Epithelial cell of prostate (primary cell): ENCODE results near the gene ARHGAP24.

Experiments
- DNase-seq: peaks from one replicate; pipeline ENCODE4 v3.0.0-alpha.2; 2011; ENCODE audit warnings: low read depth, low spot score
- H3K27ac ChIP-seq: fragments of 450-650 bp; 2 replicates; pipeline ENCODE4 v1.5.1; 2017; ENCODE audit warnings: mild to moderate bottlenecking

The ARHGAP24 gene

DNA sequence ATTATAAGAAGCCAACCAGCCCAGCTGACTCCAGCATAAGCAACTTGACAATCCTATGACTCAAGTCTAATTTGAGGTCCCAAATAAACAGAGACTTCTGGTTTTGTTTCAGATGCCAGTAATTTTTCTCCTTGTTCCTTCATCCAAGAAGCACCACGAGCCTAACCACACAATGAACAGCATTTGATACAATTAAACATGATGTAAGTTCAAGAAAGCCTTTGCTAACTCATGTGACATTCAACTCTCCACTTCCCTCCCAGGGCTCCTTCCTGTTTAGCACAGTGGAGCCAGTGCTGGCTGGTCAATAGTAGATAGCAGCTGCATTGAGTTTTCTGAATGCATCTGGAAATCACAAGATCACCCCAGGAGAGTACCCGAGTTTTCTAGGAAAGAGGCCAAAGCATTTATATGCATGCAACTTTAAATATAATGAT lies 206.3 kb downstream of the ARHGAP24 start:
- DNase-seq: peak; percentile 31
- peak overlapping the region; percentile 84 for H3K27ac ChIP-seq

- no peak for DNase-seq
- peak overlapping the region; percentile 84 for H3K27ac ChIP-seq
Measured at GRCh38 chr4:85681921-85682320, 207.0 kb downstream of the ARHGAP24 start.

- H3K27ac ChIP-seq: no peak overlapping the region
- DNase-seq: no peak
Measured at GRCh38 chr4:85682391-85682790, 207.4 kb downstream of the ARHGAP24 start.

GRCh38 chr4:85684676-85685075 lies 209.7 kb downstream of the ARHGAP24 start:
- H3K27ac ChIP-seq: no peak overlapping the region
- no peak for DNase-seq

GRCh38 chr4:85686398-85686797 lies 211.4 kb downstream of the ARHGAP24 start:
- no peak overlapping the region for H3K27ac ChIP-seq
- DNase-seq: no peak

- no peak for DNase-seq
- H3K27ac ChIP-seq: no peak overlapping the region
Measured at GRCh38 chr4:85688055-85688740, 213.2 kb downstream of the ARHGAP24 start.

GRCh38 chr4:85696661-85697060 lies 221.7 kb downstream of the ARHGAP24 start:
- DNase-seq: no peak
- no peak overlapping the region for H3K27ac ChIP-seq

GRCh38 chr4:85697854-85698253 lies 222.9 kb downstream of the ARHGAP24 start:
- DNase-seq: no peak
- no peak overlapping the region for H3K27ac ChIP-seq

DNA sequence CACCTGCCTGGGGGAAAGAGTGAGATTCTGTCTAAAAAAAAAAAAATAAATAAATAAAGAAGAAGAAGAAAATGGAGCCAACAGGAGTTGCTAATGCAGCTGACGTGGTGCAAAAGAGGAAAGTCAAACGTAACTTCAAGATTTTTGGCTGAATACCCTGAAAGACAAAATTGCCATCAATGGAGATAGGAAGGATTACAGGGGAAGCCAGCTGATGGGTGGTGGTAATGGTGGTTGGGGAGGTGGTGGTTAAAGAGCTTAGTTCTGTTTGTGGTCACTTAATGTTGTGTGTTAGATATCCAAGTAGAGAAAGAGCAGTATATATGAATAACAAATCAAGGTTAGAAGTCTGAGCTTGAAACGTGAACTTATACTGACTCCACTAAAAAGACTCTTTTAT lies 225.4 kb downstream of the ARHGAP24 start:
- DNase-seq: no peak
- no peak overlapping the region for H3K27ac ChIP-seq

DNA sequence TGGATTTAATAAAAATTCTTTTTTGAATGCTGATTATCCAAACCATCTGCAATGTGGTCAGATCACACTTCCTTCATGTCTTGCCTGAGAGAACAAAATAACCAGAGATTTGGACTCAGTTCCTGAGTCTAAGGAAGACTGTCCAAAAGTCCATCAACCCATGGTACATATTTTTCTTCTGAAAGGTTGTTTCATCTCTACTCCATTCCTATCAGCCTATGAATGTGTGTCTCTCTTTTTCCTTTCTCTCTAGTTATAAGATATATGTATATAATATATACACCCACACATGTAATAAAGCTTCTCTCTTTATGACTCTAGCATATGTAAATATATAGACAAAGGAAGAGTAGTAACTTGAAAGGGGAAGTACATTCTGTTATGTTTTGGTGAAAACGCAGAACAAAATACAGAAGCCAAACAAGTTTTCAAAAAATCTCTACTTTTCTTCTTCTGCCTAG lies 226.9 kb downstream of the ARHGAP24 start:
- H3K27ac ChIP-seq: no peak overlapping the region
- no peak for DNase-seq

DNA sequence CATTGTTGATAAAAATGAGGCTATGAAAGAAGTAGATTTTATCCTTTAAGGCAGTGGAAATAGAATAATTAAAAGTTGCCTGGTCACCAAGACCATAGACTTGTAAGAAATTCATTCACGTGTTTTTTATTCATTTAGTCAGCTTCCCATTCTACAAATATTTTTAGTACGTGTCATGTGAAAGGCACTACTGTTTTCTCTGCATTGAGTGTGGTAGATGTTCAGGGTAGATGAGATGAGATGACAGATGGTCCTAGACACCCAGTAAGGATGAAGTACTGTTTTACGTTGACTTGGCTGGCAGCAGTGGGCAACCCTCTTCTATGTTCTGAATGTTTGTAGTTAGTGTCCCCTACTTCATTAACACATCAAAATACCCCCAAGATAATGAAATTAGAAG lies 228.1 kb downstream of the ARHGAP24 start:
- no peak overlapping the region for H3K27ac ChIP-seq
- no peak for DNase-seq

GRCh38 chr4:85707611-85708010 lies 232.7 kb downstream of the ARHGAP24 start:
- no peak for DNase-seq
- no peak overlapping the region for H3K27ac ChIP-seq

DNA sequence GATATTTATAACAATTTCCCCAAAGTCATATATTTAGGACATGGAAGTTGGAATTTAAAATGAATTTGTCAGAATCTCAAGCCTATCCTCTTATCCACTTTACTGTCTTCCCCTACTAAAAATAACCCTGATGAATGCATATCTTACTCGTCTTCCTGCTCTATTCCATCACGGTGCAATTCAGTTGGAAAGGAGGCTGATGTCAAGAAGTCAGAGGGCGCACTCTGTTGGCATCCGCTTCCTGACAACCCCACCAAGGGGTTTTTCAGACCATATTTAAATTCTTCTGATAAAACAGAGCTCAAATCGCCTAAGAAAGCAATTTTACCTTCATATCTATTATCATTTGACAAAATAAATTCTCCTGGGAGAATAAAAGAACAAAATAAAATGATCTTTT lies 233.5 kb downstream of the ARHGAP24 start:
- DNase-seq: no peak
- no peak overlapping the region for H3K27ac ChIP-seq

DNA sequence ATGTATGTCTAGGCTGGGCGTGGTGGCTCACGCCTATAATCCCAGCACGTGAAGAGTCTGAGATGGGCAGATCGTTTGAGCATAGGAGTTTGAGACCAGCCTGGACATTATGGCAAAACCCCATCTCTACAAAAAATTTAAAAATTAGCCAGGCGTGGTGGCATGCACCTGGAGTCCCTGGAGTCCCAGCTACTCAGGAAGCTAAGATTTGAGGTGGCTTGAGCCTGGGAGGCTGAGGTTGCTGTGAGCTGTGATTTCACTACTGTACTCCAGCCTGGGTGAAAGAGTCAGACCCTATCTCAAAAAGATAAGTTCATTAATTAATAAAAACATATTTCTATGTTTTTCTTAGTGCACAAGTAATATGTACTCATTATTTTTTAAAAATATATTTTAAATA lies 238.1 kb downstream of the ARHGAP24 start:
- no peak overlapping the region for H3K27ac ChIP-seq
- DNase-seq: no peak

DNA sequence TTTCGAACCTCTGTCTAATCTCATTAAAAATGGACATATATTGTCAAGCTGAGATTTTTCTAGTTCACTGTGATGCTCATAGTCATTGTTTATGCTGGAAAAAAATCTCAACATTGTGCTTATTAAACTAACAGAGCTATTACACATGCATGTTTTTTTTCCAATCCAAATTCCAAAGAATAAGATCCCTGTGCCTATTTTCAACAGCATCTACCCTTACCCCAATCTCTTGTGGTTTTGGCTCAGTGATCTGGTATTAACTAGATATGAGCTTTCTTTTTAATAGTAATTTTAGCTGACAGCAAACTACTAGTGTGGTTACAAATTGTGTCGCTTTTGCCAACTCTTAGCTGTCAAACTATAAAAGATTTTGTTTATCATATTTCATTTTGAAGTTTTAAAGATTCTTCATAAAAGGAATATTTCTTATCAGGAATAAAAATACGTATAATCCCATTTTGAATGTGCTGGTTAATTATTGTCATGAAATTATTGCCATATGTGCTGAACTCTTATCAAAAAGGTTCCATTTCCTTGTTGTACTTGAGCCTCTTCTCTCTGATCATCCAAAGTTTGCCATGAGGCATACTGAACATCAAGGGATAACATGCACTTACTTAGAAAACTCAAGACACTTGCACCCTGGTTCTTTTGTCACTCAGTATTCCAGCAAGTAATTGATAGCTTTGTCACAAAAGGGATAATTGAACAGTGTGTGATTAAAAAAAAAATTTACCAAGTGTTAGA lies 241.2 kb downstream of the ARHGAP24 start:
- H3K27ac ChIP-seq: no peak overlapping the region
- no peak for DNase-seq

- H3K27ac ChIP-seq: no peak overlapping the region
- DNase-seq: no peak
Measured at GRCh38 chr4:85717351-85717750, 242.4 kb downstream of the ARHGAP24 start.

GRCh38 chr4:85717847-85718246 lies 242.9 kb downstream of the ARHGAP24 start:
- DNase-seq: no peak
- no peak overlapping the region for H3K27ac ChIP-seq

DNA sequence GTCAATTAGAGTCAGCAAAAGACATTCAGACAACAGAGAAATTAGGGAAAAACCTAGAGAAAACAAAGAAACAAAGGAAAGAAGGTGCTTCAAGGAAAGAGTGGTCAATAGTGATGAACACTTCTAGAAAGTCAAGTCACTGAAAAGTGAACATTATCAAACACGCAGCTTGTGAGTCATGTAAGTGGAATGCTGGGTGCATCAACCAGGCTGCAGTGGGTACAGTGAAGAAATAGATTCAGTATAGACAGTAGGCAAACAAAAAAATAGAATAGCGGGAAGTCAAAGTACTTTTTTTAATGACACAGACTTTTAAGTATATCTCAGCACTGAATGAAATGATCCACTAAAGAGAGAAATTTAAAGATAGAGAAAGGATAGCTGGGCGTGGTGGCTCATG lies 245.8 kb downstream of the ARHGAP24 start:
- peak; percentile 10 for DNase-seq

GRCh38 chr4:85722401-85722800 lies 247.5 kb downstream of the ARHGAP24 start:
- H3K27ac ChIP-seq: no peak overlapping the region
- DNase-seq: no peak

More for the DNA sequence above, 245.8 kb downstream of the ARHGAP24 start:
- no peak overlapping the region for H3K27ac ChIP-seq

DNA sequence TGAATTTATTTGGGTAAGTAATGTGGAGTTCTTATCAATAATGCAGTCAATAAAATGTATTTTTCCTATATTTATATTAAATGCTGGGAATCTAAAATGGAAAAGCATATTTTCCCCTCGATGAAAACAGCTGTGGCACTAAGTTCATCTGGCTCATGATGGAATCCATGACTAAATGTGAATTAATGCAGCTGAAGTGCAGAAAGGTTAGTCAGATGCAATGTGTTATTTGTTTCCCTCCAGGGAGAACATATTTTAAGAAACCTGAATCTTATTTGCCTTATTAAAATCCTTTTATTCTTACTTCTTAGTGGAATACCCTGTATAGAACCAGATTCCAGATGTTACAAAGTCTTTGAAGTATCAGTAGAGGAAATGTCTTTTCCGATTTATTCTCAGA lies 247.9 kb downstream of the ARHGAP24 start:
- H3K27ac ChIP-seq: no peak overlapping the region
- DNase-seq: no peak

- no peak for DNase-seq
- H3K27ac ChIP-seq: no peak overlapping the region
Measured at GRCh38 chr4:85724791-85725563, 250.0 kb downstream of the ARHGAP24 start.
